K562 (cell line): Measurements from ENCODE around the gene CENPC. TPM values are rescaled to one million over a fixed set of nuclear protein-coding genes. Genes with fewer than 3 reads are reported as not detected.

Experiments used
- ARID3A ChIP-seq: IDR thresholded peaks from 2 replicates; pipeline ENCODE4 v1.6.1; 2012; ENCODE audit warnings: low read depth, low read length, improper control_type of control experiment, borderline replicate concordance
- CREB1 ChIP-seq, 2 experiments: sonication (generic) in 1 of 2; formaldehyde crosslinking in 1 of 2; IDR thresholded peaks; 2 replicates each; pipeline versions ENCODE4 v1.6.1 to v1.8.0; 2012 to 2022; ENCODE audit warnings: inconsistent platforms in 1 of 2, mild to moderate bottlenecking in 1 of 2, missing genetic modification reagents in 1 of 2, moderate library complexity in 1 of 2
- KLF1 ChIP-seq: fragments of 450-650 bp; IDR thresholded peaks from 2 replicates; pipeline ENCODE4 v1.6.1; 2016; ENCODE audit warnings: missing genetic modification characterization, missing compliant biosample characterization
- MGA ChIP-seq: fragments of 450-650 bp; IDR thresholded peaks from 2 replicates; pipeline ENCODE4 v1.6.1; 2016; ENCODE audit warnings: mild to moderate bottlenecking, moderate library complexity
- NFRKB ChIP-seq: fragments of 450-650 bp; IDR thresholded peaks from 2 replicates; pipeline ENCODE4 v1.6.1; 2016; ENCODE audit warnings: low read depth
- PBX2 ChIP-seq, 2 experiments: IDR thresholded peaks in 1 of 2; conservative IDR thresholded peaks in 1 of 2; 2 replicates each; pipeline ENCODE4 v1.6.1; 2016; ENCODE audit warnings: low read depth in 2 of 2, mild to moderate bottlenecking in 1 of 2, missing compliant biosample characterization in 1 of 2, missing genetic modification characterization in 1 of 2, moderate library complexity in 1 of 2
- PML ChIP-seq: IDR thresholded peaks from 2 replicates; pipeline ENCODE4 v1.6.1; 2012; ENCODE audit warnings: low read length, inconsistent platforms
- RCOR1 ChIP-seq, 2 experiments: IDR thresholded peaks; 2 replicates each; pipeline ENCODE4 v1.6.1; 2012; ENCODE audit warnings: low read depth in 2 of 2, low read length in 2 of 2, borderline replicate concordance in 1 of 2, improper control_type of control experiment in 1 of 2
- ZNF316 ChIP-seq: fragments of 450-650 bp; IDR thresholded peaks from 2 replicates; pipeline ENCODE4 v1.6.1; 2016
- ZNF431 ChIP-seq: sonication (generic); formaldehyde crosslinking; IDR thresholded peaks from 2 replicates; pipeline ENCODE4 v1.8.0; 2022; ENCODE audit warnings: mild to moderate bottlenecking, missing genetic modification reagents
- polyA plus RNA-seq, 8 experiments: library from polyadenylated mRNA; depleted of rRNA in 4 of 8; stranded (reverse) in 5 of 8; unstranded in 3 of 8; fragments of >200 nt; fragmentation: Nextera tagmentation in 2 of 8; fragmentation: Illumina TruSeq in 1 of 8; extraction: Ambion mirVana in 2 of 8; extraction: Trizol in 1 of 8; gene quantifications; 2 replicates each; pipeline versions ENCODE4 v1.2.1 to v1.2.3, GENCODE V29; 2011 to 2014; ENCODE audit warnings: inconsistent platforms in 1 of 8, missing spikeins in 1 of 8
- total RNA-seq, 7 experiments: library from RNA; depleted of rRNA in 6 of 7; stranded (reverse); fragments of >200 nt in 6 of 7; fragmentation: Illumina TruSeq in 2 of 7; extraction: Trizol in 2 of 7; gene quantifications; 2 replicates each; pipeline versions ENCODE4 v1.2.1 to v1.2.3, GENCODE V29; 2011 to 2021; ENCODE audit warnings: low replicate concordance in 1 of 7

CENPC gene
- total and polyA plus RNA-seq, 9 of the 15 experiments (the other 6 are each of a cell fraction or from before 2014, with no cell fraction given), result 18.1 to 48.5 (median 30.8) TPM

- TF ChIP-seq ZNF431 (CRISPR knock-in tag), result no peak
- peak; percentile 58 for TF ChIP-seq PML
- TF ChIP-seq RCOR1 (IDR thresholded peaks at IDR 0.05; ENCODE audit: borderline replicate concordance in 1 of 2, low read depth in 2 of 2, low read length in 2 of 2), result peak in 1 of 2 experiments; percentile 71; a peak in 1 of 4 replicates
- peak; percentile 47; the same call in 1 of the 2 replicates for TF ChIP-seq MGA
- TF ChIP-seq ZNF316, result peak; percentile 91
- TF ChIP-seq KLF1 (tag), result 0 out of 2 replicates have a peak, but pooled peaks have one; percentile 54
- TF ChIP-seq NFRKB, result peak; percentile 92
- TF ChIP-seq PBX2 (CRISPR knock-in tag; IDR thresholded peaks at IDR 0.05; ENCODE audit: low read depth), result no peak
- peak; percentile 46 for TF ChIP-seq PBX2 (tag; conservative IDR thresholded peaks at IDR 0.05; ENCODE audit: low read depth)
- peak; percentile 44; the same call in 1 of the 2 replicates for TF ChIP-seq CREB1 (IDR thresholded peaks at IDR 0.05)
- TF ChIP-seq CREB1 (CRISPR knock-in tag; IDR thresholded peaks at IDR 0.05), result no peak
- peak; percentile 99 for TF ChIP-seq ARID3A
Measured at GRCh38 chr4:67522851-67523671, 22.2 kb downstream of the CENPC start (continued).
